ENCODE results near the gene SBF2. TPM values are rescaled to one million over a fixed set of nuclear protein-coding genes. Genes with fewer than 3 reads are reported as not detected.

SBF2 gene
- total and polyA plus RNA-seq, 9 of the 15 experiments (the other 6 are each of a cell fraction or from before 2014, with no cell fraction given): 0.80 to 9.5 (median 5.0) TPM

GRCh38 chr11:10293423-10294289 is at the start of gene SBF2 (continued):
- no peak for TF ChIP-seq DNMT1 (IDR thresholded peaks at IDR 0.05)
- no peak for TF ChIP-seq SMAD2 (IDR thresholded peaks at IDR 0.05; ENCODE audit: low read depth, low read length)
- TF ChIP-seq PHF8 (IDR thresholded peaks at IDR 0.05; ENCODE audit: borderline replicate concordance, low read length): peak; percentile 65; the same call in 1 of the 2 replicates
- TF ChIP-seq IFI16 (CRISPR knock-in tag; IDR thresholded peaks at IDR 0.05): no peak
- TF ChIP-seq MXI1 (IDR thresholded peaks at IDR 0.05; ENCODE audit: low read depth, low read length): no peak
- 0 out of 2 replicates have a peak, but pooled peaks have one; percentile 16 for TF ChIP-seq C11orf30 (IDR thresholded peaks at IDR 0.05; ENCODE audit: low read depth)
- peak; percentile 95 for TF ChIP-seq ZNF740 (CRISPR knock-in tag; IDR thresholded peaks at IDR 0.05)
- peak in 1 of 2 experiments; percentile 85; a peak in 2 of 4 replicates for TF ChIP-seq ZNF740 (tag; IDR thresholded peaks at IDR 0.05)
- no peak for TF ChIP-seq ATF4 (CRISPR knock-in tag; IDR thresholded peaks at IDR 0.05)
- no peak for TF ChIP-seq NFE2L1 (tag; IDR thresholded peaks at IDR 0.05; ENCODE audit: borderline replicate concordance, low read depth)
- peak in 1 of 2 experiments; percentile 56; a peak in 1 of 4 replicates for TF ChIP-seq ZNF639 (CRISPR knock-in tag; conservative IDR thresholded peaks at IDR 0.05 in 1 of 2, IDR thresholded peaks at IDR 0.05 in 1 of 2)
- peak; percentile 50; the same call in 1 of the 2 replicates for TF ChIP-seq ZBTB40 (IDR thresholded peaks at IDR 0.05)
- TF ChIP-seq ZBTB40 (CRISPR knock-in tag; IDR thresholded peaks at IDR 0.05): no peak
- no peak for TF ChIP-seq XRCC4 (IDR thresholded peaks at IDR 0.05; ENCODE audit: extremely low read depth, insufficient read depth, insufficient read length)
